Activated CD4-positive, alpha-beta memory T cell treated with anti-CD3 and anti-CD28 coated beads, Interleukin-2, amount 10 ng/mL, durations not matched to agents 7 days and 5 days (primary cell): ENCODE data around the gene TRAPPC1. TPM values are rescaled to one million over a fixed set of nuclear protein-coding genes. Genes with fewer than 3 reads are reported as not detected.
A peak's percentile ranks its signal among the peaks of the same experiment; 100 is the strongest.
"Not testable (repeated sequence)": the region's sequence is repeated elsewhere in the genome, so short reads cannot be mapped to it uniquely, and the experiment has no call there.

ENCODE experiments used
- CTCF ChIA-PET: fragments of 350-600 bp; sonication (Branson Sonifier 250); formaldehyde crosslinking; loops from one replicate; lab custom pipeline; 2021; ENCODE audit warnings: antibody characterized with exemption, inconsistent platforms; lab: Charles Lee
- POLR2A ChIA-PET: fragments of 350-600 bp; sonication (Branson Sonifier 250); formaldehyde crosslinking; loops from one replicate; lab custom pipeline; 2021; ENCODE audit warnings: antibody characterized with exemption; lab: Charles Lee
- DNase-seq: peaks from one replicate; pipeline ENCODE4 v3.0.0-alpha.2; 2020
- H3K27ac Mint-ChIP-seq: one replicate; pipeline ENCODE4 v1.8.0; 2021; ENCODE audit warnings: mild to moderate bottlenecking, mixed read lengths
- H3K27me3 Mint-ChIP-seq: one replicate; pipeline ENCODE4 v1.8.0; 2021; ENCODE audit warnings: mixed read lengths
- H3K36me3 Mint-ChIP-seq: one replicate; pipeline ENCODE4 v1.8.0; 2021; ENCODE audit warnings: low read depth, mixed read lengths
- H3K4me1 Mint-ChIP-seq: one replicate; pipeline ENCODE4 v1.8.0; 2021; ENCODE audit warnings: mixed read lengths
- H3K4me3 Mint-ChIP-seq: one replicate; pipeline ENCODE4 v1.8.0; 2021; ENCODE audit warnings: mild to moderate bottlenecking, mixed read lengths
- H3K9me3 Mint-ChIP-seq: one replicate; pipeline ENCODE4 v1.8.0; 2021; ENCODE audit warnings: mixed read lengths
- total RNA-seq, 2 experiments: library from RNA; stranded (reverse); gene quantifications; one replicate each; pipeline ENCODE4 v1.2.3, GENCODE V29; 2021

Gene TRAPPC1
- total RNA-seq, 2 experiments from 2014 or later = 238 to 244 TPM

GRCh38 chr17:7955414-7956227, 23.9 kb upstream of the TRAPPC1 start:
- H3K36me3 Mint-ChIP-seq = peaks cover 4% of the 10 kb centered on the region
- H3K9me3 Mint-ChIP-seq = no peaks in the 10 kb centered on the region
- peak overlapping the region; percentile 24 for H3K4me3 Mint-ChIP-seq
- peaks cover 10% of the 10 kb centered on the region for H3K27me3 Mint-ChIP-seq
- H3K4me1 Mint-ChIP-seq = peaks cover 34% of the 10 kb centered on the region
- no peak for DNase-seq
- H3K27ac Mint-ChIP-seq = peak overlapping the region; percentile 56
- ChIA-PET CTCF (interaction anchor here (0.8 to 1.6 kb wide), 3 partner anchors 8 to 23 kb away, joined by 3 to 4 read pairs (median 4); partner anchors contain the start of gene CNTROB), POLR2A (interaction anchor here (0.8 to 5.4 kb wide), 3 partner anchors 7 to 23 kb away, joined by 3 to 50 read pairs (median 3); partner anchors contain the start of genes CNTROB and TRAPPC1)

- ChIA-PET POLR2A (interaction anchor here (1.6 to 5.4 kb wide), 2 partner anchors 9 to 20 kb away, joined by 4 to 50 read pairs; partner anchors contain the start of genes CNTROB and TRAPPC1), CTCF (interaction anchor here (0.6 to 2.1 kb wide), 2 partner anchors 37 to 76 kb away, joined by 3 to 10 read pairs; no protein-coding TSS in a partner anchor)
- not testable (repeated sequence) for H3K9me3 Mint-ChIP-seq, H3K27ac Mint-ChIP-seq, H3K4me3 Mint-ChIP-seq, DNase-seq, H3K27me3 Mint-ChIP-seq
- H3K36me3 Mint-ChIP-seq = peaks cover 28% of the 10 kb centered on the region
- H3K4me1 Mint-ChIP-seq = peaks cover 43% of the 10 kb centered on the region
Measured at GRCh38 chr17:7953266-7953665, 21.5 kb upstream of the TRAPPC1 start.

GRCh38 chr17:7951143-7951792, 19.5 kb upstream of the TRAPPC1 start:
- POLR2A ChIA-PET = interaction anchor here (1.1 to 5.4 kb wide), 5 partner anchors 18 to 38 kb away, joined by 3 to 50 read pairs (median 4); partner anchors contain the start of genes CNTROB and TRAPPC1
- H3K4me1 Mint-ChIP-seq = peaks cover 47% of the 10 kb centered on the region
- DNase-seq = peak; percentile 67

GRCh38 chr17:7950578-7950977, 18.8 kb upstream of the TRAPPC1 start:
- DNase-seq = no peak
- POLR2A ChIA-PET = interaction anchor here (1.1 to 5.4 kb wide), 2 partner anchors 17 to 24 kb away, joined by 4 to 50 read pairs; partner anchors contain the start of genes CNTROB and TRAPPC1
- H3K9me3 Mint-ChIP-seq = no peaks in the 10 kb centered on the region
- CTCF ChIA-PET = interaction anchor here (0.7 to 0.9 kb wide), 2 partner anchors 30 to 37 kb away, joined by 3 read pairs; no protein-coding TSS in a partner anchor
- H3K27me3 Mint-ChIP-seq = no peaks in the 10 kb centered on the region
- no peak overlapping the region for H3K4me3 Mint-ChIP-seq
- peaks cover 46% of the 10 kb centered on the region for H3K4me1 Mint-ChIP-seq
- H3K36me3 Mint-ChIP-seq = peaks cover 52% of the 10 kb centered on the region
- peak overlapping the region; percentile 55 for H3K27ac Mint-ChIP-seq

More at GRCh38 chr17:7951143-7951792, 19.5 kb upstream of the TRAPPC1 start:
- Mint-ChIP-seq H3K27me3 (no peaks in the 10 kb centered on the region), H3K9me3 (no peaks in the 10 kb centered on the region), H3K4me3 (peak overlapping the region; percentile 15), H3K36me3 (peaks cover 45% of the 10 kb centered on the region), H3K27ac (peak overlapping the region; percentile 91)
- CTCF ChIA-PET = interaction anchor here (0.7 to 0.9 kb wide), 2 partner anchors 30 to 38 kb away, joined by 3 read pairs; no protein-coding TSS in a partner anchor

GRCh38 chr17:7947651-7948050, 15.9 kb upstream of the TRAPPC1 start:
- CTCF ChIA-PET = interaction anchor here (0.5 to 4.0 kb wide), 5 partner anchors 8 to 260 kb away, joined by 3 to 18 read pairs (median 3); partner anchors contain the start of genes CNTROB, TRAPPC1 and WRAP53
- no peaks in the 10 kb centered on the region for H3K27me3 Mint-ChIP-seq
- H3K36me3 Mint-ChIP-seq = peaks cover 75% of the 10 kb centered on the region
- DNase-seq = no peak
- H3K27ac Mint-ChIP-seq = peak overlapping the region; percentile 3
- no peak overlapping the region for H3K4me3 Mint-ChIP-seq
- H3K9me3 Mint-ChIP-seq = no peaks in the 10 kb centered on the region
- POLR2A ChIA-PET = interaction anchor here (4.0 kb wide), 1 partner anchor 15 kb away, joined by 26 read pairs; the partner anchor contains the start of genes CNTROB and TRAPPC1
- H3K4me1 Mint-ChIP-seq = peaks cover 32% of the 10 kb centered on the region

- Mint-ChIP-seq H3K36me3 (peaks cover 77% of the 10 kb centered on the region), H3K9me3 (no peaks in the 10 kb centered on the region), H3K4me1 (peaks cover 23% of the 10 kb centered on the region), H3K27me3 (no peaks in the 10 kb centered on the region), H3K27ac (no peak overlapping the region), H3K4me3 (no peak overlapping the region)
- POLR2A ChIA-PET = interaction anchor here (4.0 kb wide), 1 partner anchor 14 kb away, joined by 26 read pairs; the partner anchor contains the start of genes CNTROB and TRAPPC1
- no peak for DNase-seq
- CTCF ChIA-PET = interaction anchor here (0.7 to 4.0 kb wide), 3 partner anchors 13 to 18 kb away, joined by 3 to 18 read pairs (median 4); partner anchors contain the start of genes CNTROB and TRAPPC1
Measured at GRCh38 chr17:7946441-7946840, 14.7 kb upstream of the TRAPPC1 start.

- DNase-seq = no peak
- H3K9me3 Mint-ChIP-seq = no peaks in the 10 kb centered on the region
- H3K4me3 Mint-ChIP-seq = no peak overlapping the region
- ChIA-PET CTCF (interaction anchor here (1.4 to 4.0 kb wide), 2 partner anchors 12 to 25 kb away, joined by 3 to 18 read pairs; no protein-coding TSS in a partner anchor), POLR2A (interaction anchor here (2.9 to 4.0 kb wide), 2 partner anchors 13 kb away, joined by 26 to 32 read pairs; partner anchors contain the start of genes CNTROB and TRAPPC1)
- no peak overlapping the region for H3K27ac Mint-ChIP-seq
- peaks cover 80% of the 10 kb centered on the region for H3K36me3 Mint-ChIP-seq
- H3K27me3 Mint-ChIP-seq = no peaks in the 10 kb centered on the region
- peaks cover 15% of the 10 kb centered on the region for H3K4me1 Mint-ChIP-seq
Measured at GRCh38 chr17:7945651-7946050, 13.9 kb upstream of the TRAPPC1 start.

GRCh38 chr17:7944326-7944725, 12.6 kb upstream of the TRAPPC1 start:
- H3K27ac Mint-ChIP-seq = no peak overlapping the region
- peaks cover 6% of the 10 kb centered on the region for H3K4me1 Mint-ChIP-seq
- DNase-seq = no peak
- POLR2A ChIA-PET = interaction anchor here (1.2 to 2.9 kb wide), 3 partner anchors 8 to 22 kb away, joined by 3 to 32 read pairs (median 4); partner anchors contain the start of genes CNTROB and TRAPPC1
- no peaks in the 10 kb centered on the region for H3K9me3 Mint-ChIP-seq
- CTCF ChIA-PET = interaction anchor here (0.6 to 4.0 kb wide), 4 partner anchors 11 to 137 kb away, joined by 3 to 18 read pairs (median 4); no protein-coding TSS in a partner anchor
- peaks cover 78% of the 10 kb centered on the region for H3K36me3 Mint-ChIP-seq
- H3K27me3 Mint-ChIP-seq = no peaks in the 10 kb centered on the region
- no peak overlapping the region for H3K4me3 Mint-ChIP-seq

GRCh38 chr17:7943291-7943690, 11.5 kb upstream of the TRAPPC1 start:
- ChIA-PET CTCF (no interaction called here), POLR2A (interaction anchor here (1.2 to 2.9 kb wide), 3 partner anchors 9 to 23 kb away, joined by 3 to 32 read pairs (median 4); partner anchors contain the start of genes CNTROB and TRAPPC1)
- no peaks in the 10 kb centered on the region for H3K9me3 Mint-ChIP-seq
- H3K36me3 Mint-ChIP-seq = peaks cover 72% of the 10 kb centered on the region
- H3K4me3 Mint-ChIP-seq = no peak overlapping the region
- H3K4me1 Mint-ChIP-seq = peaks cover 6% of the 10 kb centered on the region
- H3K27ac Mint-ChIP-seq = no peak overlapping the region
- no peaks in the 10 kb centered on the region for H3K27me3 Mint-ChIP-seq
- no peak for DNase-seq

GRCh38 chr17:7940743-7941142, 9.0 kb upstream of the TRAPPC1 start:
- peaks cover 9% of the 10 kb centered on the region for H3K4me1 Mint-ChIP-seq
- no peak overlapping the region for H3K27ac Mint-ChIP-seq
- no peaks in the 10 kb centered on the region for H3K9me3 Mint-ChIP-seq
- no peak for DNase-seq
- H3K4me3 Mint-ChIP-seq = no peak overlapping the region
- POLR2A ChIA-PET = interaction anchor here (1.4 to 1.8 kb wide), 2 partner anchors 10 to 254 kb away, joined by 4 to 11 read pairs; partner anchors contain the start of genes CNTROB, KCNAB3, TP53 and TRAPPC1
- H3K36me3 Mint-ChIP-seq = peaks cover 67% of the 10 kb centered on the region
- CTCF ChIA-PET = interaction anchor here (1.5 kb wide), 1 partner anchor 9 kb away, joined by 4 read pairs; the partner anchor contains the start of genes CNTROB and TRAPPC1
- H3K27me3 Mint-ChIP-seq = no peaks in the 10 kb centered on the region

GRCh38 chr17:7940034-7940433, 8.3 kb upstream of the TRAPPC1 start:
- CTCF ChIA-PET = interaction anchor here (1.3 to 1.5 kb wide), 2 partner anchors 8 to 50 kb away, joined by 3 to 4 read pairs; partner anchors contain the start of genes CNTROB and TRAPPC1
- POLR2A ChIA-PET = interaction anchor here (0.9 to 1.8 kb wide), 3 partner anchors 9 to 253 kb away, joined by 3 to 11 read pairs (median 4); partner anchors contain the start of genes CNTROB, KCNAB3, TP53 and TRAPPC1
- Mint-ChIP-seq H3K27me3 (no peaks in the 10 kb centered on the region), H3K4me1 (peaks cover 14% of the 10 kb centered on the region), H3K27ac (no peak overlapping the region), H3K36me3 (peaks cover 67% of the 10 kb centered on the region), H3K4me3 (no peak overlapping the region), H3K9me3 (no peaks in the 10 kb centered on the region)
- DNase-seq = no peak
